HepG2 (cell line): ENCODE data around the gene DDX19B. TPM values are rescaled to one million over a fixed set of nuclear protein-coding genes. Genes with fewer than 3 reads are reported as not detected.

ENCODE experiments used
- HES4 ChIP-seq: sonication (generic); formaldehyde crosslinking; IDR thresholded peaks from 2 replicates; pipeline ENCODE4 v1.9.0; 2021; ENCODE audit warnings: mild to moderate bottlenecking, missing genetic modification reagents, borderline replicate concordance
- HMGA1 ChIP-seq: sonication (generic); formaldehyde crosslinking; conservative IDR thresholded peaks from 2 replicates; pipeline ENCODE4 v1.4.0; 2020; ENCODE audit warnings: missing genetic modification reagents
- HNRNPH1 ChIP-seq: fragments of 200-400 bp; formaldehyde crosslinking; optimal IDR thresholded peaks from 2 replicates; pipeline ENCODE3; 2017; ENCODE audit warnings: mild to moderate bottlenecking, low read depth, low read length
- HNRNPUL1 ChIP-seq: fragments of 200-400 bp; formaldehyde crosslinking; IDR thresholded peaks from 2 replicates; pipeline ENCODE4 v1.6.1; 2017; ENCODE audit warnings: low read depth, mild to moderate bottlenecking, low read length, moderate library complexity
- IKZF1 ChIP-seq: fragments of 450-650 bp; IDR thresholded peaks from 2 replicates; pipeline ENCODE4 v1.7.1; 2016
- LCORL ChIP-seq, 2 experiments: fragments of 450-650 bp in 1 of 2; sonication (generic) in 1 of 2; formaldehyde crosslinking in 1 of 2; IDR thresholded peaks; 2 replicates each; pipeline versions ENCODE4 v1.5.0 to v1.6.1; 2017 to 2020; ENCODE audit warnings: antibody characterized with exemption in 1 of 2, missing genetic modification reagents in 1 of 2
- MTF1 ChIP-seq: sonication (generic); formaldehyde crosslinking; IDR thresholded peaks from 2 replicates; pipeline ENCODE4 v1.5.0; 2020; ENCODE audit warnings: missing genetic modification reagents
- SMAD3 ChIP-seq: sonication (generic); formaldehyde crosslinking; IDR thresholded peaks from 2 replicates; pipeline ENCODE4 v1.4.0; 2020; ENCODE audit warnings: missing genetic modification reagents
- SNAPC2 ChIP-seq: sonication (generic); formaldehyde crosslinking; IDR thresholded peaks from 2 replicates; pipeline ENCODE4 v1.8.1; 2022; ENCODE audit warnings: mild to moderate bottlenecking, missing genetic modification reagents
- TAF15 ChIP-seq: fragments of 200-400 bp; formaldehyde crosslinking; IDR thresholded peaks from one replicate; pipeline ENCODE4 v1.6.1; 2018; ENCODE audit warnings: mild to moderate bottlenecking, low read depth, low read length; ENCODE audit not compliant: poor library complexity, severe bottlenecking
- THYN1 ChIP-seq: sonication (generic); formaldehyde crosslinking; IDR thresholded peaks from 2 replicates; pipeline ENCODE4 v1.8.1; 2023; ENCODE audit warnings: low read depth, mild to moderate bottlenecking, moderate library complexity, missing genetic modification reagents, borderline replicate concordance
- TRIM24 ChIP-seq: sonication (generic); formaldehyde crosslinking; IDR thresholded peaks from 2 replicates; pipeline ENCODE4 v1.8.0; 2022; ENCODE audit warnings: mild to moderate bottlenecking, missing genetic modification reagents
- TSC22D2 ChIP-seq: sonication (generic); formaldehyde crosslinking; IDR thresholded peaks from 2 replicates; pipeline ENCODE4 v1.5.1; 2020; ENCODE audit warnings: missing genetic modification reagents, mild to moderate bottlenecking, borderline replicate concordance
- XBP1 ChIP-seq: sonication (generic); formaldehyde crosslinking; IDR thresholded peaks from 2 replicates; pipeline ENCODE4 v1.5.0; 2020; ENCODE audit warnings: missing genetic modification reagents
- ZNF225 ChIP-seq: sonication (generic); formaldehyde crosslinking; IDR thresholded peaks from 2 replicates; pipeline ENCODE4 v1.4.0; 2020; ENCODE audit warnings: mild to moderate bottlenecking, missing genetic modification reagents
- ZNF350 ChIP-seq: sonication (generic); formaldehyde crosslinking; IDR thresholded peaks from 2 replicates; pipeline ENCODE4 v1.4.0; 2020; ENCODE audit warnings: mild to moderate bottlenecking, low read depth, missing genetic modification reagents, borderline replicate concordance
- ZNF724P ChIP-seq: sonication (generic); formaldehyde crosslinking; IDR thresholded peaks from 2 replicates; pipeline ENCODE4 v1.8.0; 2022; ENCODE audit warnings: missing genetic modification reagents, borderline replicate concordance
- polyA plus RNA-seq, 8 experiments: library from polyadenylated mRNA; depleted of rRNA in 3 of 8; stranded (reverse) in 7 of 8; unstranded in 1 of 8; fragments of >200 nt; fragmentation: Illumina TruSeq in 4 of 8; extraction: Trizol in 4 of 8; gene quantifications; 2 replicates each; pipeline versions ENCODE4 v1.2.1 to v1.2.3, GENCODE V29; 2011 to 2016; ENCODE audit warnings: low read depth in 4 of 8, missing spikeins in 1 of 8, mixed read lengths in 1 of 8; ENCODE audit not compliant: insufficient read depth in 1 of 8
- total RNA-seq, 5 experiments: library from RNA; depleted of rRNA; stranded (reverse); fragments of >200 nt; fragmentation: Illumina TruSeq; extraction: Trizol; gene quantifications; 2 replicates each; pipeline ENCODE4 v1.2.3, GENCODE V29; 2016; ENCODE audit warnings: low read depth in 1 of 5
- TF ChIP-seq, protein P1 (sequence below): sonication (generic); formaldehyde crosslinking; IDR thresholded peaks from 2 replicates; pipeline ENCODE4 v1.4.0; 2020; ENCODE audit warnings: missing genetic modification reagents, borderline replicate concordance
- TF ChIP-seq, protein P2 (sequence below): sonication (generic); formaldehyde crosslinking; IDR thresholded peaks from 2 replicates; pipeline ENCODE4 v1.4.0; 2020; ENCODE audit warnings: missing genetic modification reagents; ENCODE audit errors: not compliant biosample characterization
- TF ChIP-seq, protein P3 (sequence below): sonication (generic); formaldehyde crosslinking; IDR thresholded peaks from 2 replicates; pipeline ENCODE4 v1.5.1; 2020; ENCODE audit warnings: missing genetic modification reagents, mild to moderate bottlenecking, borderline replicate concordance
- TF ChIP-seq, protein P4 (sequence below): IDR thresholded peaks from 2 replicates; pipeline ENCODE4 v1.6.1; 2016; ENCODE audit warnings: low read depth, borderline replicate concordance
- TF ChIP-seq, protein P5 (sequence below): conservative IDR thresholded peaks from 2 replicates; pipeline ENCODE4 v1.6.1; 2018; ENCODE audit warnings: missing genetic modification reagents
- TF ChIP-seq, protein P6 (sequence below): sonication (generic); formaldehyde crosslinking; IDR thresholded peaks from 2 replicates; pipeline ENCODE4 v1.8.0; 2022; ENCODE audit warnings: mild to moderate bottlenecking, missing genetic modification reagents, moderate library complexity

Gene DDX19B
- total and polyA plus RNA-seq, 2 of the 13 experiments (the other 11 are each of a cell fraction or from before 2014, with no cell fraction given): 36.2 to 40.0 TPM

DNA sequence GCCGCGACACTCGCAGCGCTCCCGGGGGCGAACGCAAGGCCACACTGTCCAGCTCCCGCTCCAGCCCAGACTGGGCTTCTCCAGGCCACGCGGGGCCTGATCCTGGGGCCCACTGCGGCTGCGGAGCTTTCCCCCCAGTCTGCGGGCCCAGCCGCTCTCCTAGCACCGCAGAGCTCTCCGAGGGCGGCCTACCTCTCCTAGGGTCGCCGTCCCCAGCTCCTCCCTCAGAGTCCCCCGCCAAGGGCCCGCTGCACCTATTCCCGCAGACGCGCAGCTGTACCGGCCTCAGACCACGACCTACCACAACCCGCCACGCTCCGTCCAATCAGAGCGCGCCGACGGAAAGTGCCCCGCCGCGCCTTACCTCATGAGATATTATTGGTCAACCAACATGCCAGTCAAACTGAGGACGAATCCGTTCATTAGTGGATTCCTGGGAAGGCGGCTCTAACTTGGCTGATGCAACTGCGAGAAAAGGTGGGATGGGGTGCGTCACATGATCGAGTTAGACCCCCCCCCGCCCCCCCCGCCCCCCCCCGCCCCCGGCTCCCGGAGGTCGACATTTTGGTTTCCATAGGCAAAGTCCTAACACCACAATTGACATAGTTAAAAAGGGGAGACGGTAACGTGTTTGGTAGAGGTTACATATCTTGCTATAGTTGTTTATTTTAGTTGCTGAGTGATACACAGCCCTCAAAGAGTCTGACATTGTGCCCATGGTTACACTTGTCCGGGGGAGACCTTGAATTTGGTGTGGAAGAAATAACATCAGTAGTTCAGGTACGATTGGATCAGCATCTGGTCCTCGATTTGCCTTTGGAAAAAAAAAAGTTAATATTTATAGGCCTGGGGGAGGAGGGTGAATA is 9.5 kb upstream of the DDX19B start, which contains the start of gene AARS1 (continued):
- TF ChIP-seq, protein P1, sequence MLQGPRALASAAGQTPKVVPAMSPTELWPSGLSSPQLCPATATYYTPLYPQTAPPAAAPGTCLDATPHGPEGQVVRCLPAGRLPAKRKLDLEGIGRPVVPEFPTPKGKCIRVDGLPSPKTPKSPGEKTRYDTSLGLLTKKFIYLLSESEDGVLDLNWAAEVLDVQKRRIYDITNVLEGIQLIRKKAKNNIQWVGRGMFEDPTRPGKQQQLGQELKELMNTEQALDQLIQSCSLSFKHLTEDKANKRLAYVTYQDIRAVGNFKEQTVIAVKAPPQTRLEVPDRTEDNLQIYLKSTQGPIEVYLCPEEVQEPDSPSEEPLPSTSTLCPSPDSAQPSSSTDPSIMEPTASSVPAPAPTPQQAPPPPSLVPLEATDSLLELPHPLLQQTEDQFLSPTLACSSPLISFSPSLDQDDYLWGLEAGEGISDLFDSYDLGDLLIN (CRISPR knock-in tag): peak; percentile 94; the same call in 1 of the 2 replicates
- no peak for TF ChIP-seq IKZF1
- TF ChIP-seq SMAD3 (CRISPR knock-in tag): 0 out of 2 replicates have a peak, but pooled peaks have one; percentile 48
- TF ChIP-seq ZNF350 (CRISPR knock-in tag): peak; percentile 73
- TF ChIP-seq, protein P2, sequence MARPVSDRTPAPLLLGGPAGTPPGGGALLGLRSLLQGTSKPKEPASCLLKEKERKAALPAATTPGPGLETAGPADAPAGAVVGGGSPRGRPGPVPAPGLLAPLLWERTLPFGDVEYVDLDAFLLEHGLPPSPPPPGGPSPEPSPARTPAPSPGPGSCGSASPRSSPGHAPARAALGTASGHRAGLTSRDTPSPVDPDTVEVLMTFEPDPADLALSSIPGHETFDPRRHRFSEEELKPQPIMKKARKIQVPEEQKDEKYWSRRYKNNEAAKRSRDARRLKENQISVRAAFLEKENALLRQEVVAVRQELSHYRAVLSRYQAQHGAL (CRISPR knock-in tag): no peak
- TF ChIP-seq, protein P3, sequence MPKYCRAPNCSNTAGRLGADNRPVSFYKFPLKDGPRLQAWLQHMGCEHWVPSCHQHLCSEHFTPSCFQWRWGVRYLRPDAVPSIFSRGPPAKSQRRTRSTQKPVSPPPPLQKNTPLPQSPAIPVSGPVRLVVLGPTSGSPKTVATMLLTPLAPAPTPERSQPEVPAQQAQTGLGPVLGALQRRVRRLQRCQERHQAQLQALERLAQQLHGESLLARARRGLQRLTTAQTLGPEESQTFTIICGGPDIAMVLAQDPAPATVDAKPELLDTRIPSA (CRISPR knock-in tag): no peak
- TF ChIP-seq MTF1 (CRISPR knock-in tag): peak; percentile 85; the same call in 1 of the 2 replicates
- TF ChIP-seq HMGA1: no peak
- TF ChIP-seq TRIM24 (CRISPR knock-in tag): no peak
- TF ChIP-seq THYN1 (CRISPR knock-in tag): no peak
- TF ChIP-seq, protein P4, sequence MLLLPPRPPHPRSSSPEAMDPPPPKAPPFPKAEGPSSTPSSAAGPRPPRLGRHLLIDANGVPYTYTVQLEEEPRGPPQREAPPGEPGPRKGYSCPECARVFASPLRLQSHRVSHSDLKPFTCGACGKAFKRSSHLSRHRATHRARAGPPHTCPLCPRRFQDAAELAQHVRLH: peak; percentile 86; the same call in 1 of the 2 replicates
- peak; percentile 81 for TF ChIP-seq TAF15
- TF ChIP-seq HNRNPUL1: no peak
- TF ChIP-seq SNAPC2 (CRISPR knock-in tag): 0 out of 2 replicates have a peak, but pooled peaks have one; percentile 57
- TF ChIP-seq, protein P5, sequence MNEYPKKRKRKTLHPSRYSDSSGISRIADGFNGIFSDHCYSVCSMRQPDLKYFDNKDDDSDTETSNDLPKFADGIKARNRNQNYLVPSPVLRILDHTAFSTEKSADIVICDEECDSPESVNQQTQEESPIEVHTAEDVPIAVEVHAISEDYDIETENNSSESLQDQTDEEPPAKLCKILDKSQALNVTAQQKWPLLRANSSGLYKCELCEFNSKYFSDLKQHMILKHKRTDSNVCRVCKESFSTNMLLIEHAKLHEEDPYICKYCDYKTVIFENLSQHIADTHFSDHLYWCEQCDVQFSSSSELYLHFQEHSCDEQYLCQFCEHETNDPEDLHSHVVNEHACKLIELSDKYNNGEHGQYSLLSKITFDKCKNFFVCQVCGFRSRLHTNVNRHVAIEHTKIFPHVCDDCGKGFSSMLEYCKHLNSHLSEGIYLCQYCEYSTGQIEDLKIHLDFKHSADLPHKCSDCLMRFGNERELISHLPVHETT: peak; percentile 79
- peak; percentile 92; the same call in 1 of the 2 replicates for TF ChIP-seq ZNF724P (CRISPR knock-in tag)
- TF ChIP-seq, protein P6, sequence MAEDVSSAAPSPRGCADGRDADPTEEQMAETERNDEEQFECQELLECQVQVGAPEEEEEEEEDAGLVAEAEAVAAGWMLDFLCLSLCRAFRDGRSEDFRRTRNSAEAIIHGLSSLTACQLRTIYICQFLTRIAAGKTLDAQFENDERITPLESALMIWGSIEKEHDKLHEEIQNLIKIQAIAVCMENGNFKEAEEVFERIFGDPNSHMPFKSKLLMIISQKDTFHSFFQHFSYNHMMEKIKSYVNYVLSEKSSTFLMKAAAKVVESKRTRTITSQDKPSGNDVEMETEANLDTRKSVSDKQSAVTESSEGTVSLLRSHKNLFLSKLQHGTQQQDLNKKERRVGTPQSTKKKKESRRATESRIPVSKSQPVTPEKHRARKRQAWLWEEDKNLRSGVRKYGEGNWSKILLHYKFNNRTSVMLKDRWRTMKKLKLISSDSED (CRISPR knock-in tag): no peak
- peak; percentile 91 for TF ChIP-seq HNRNPH1
- TF ChIP-seq HES4 (CRISPR knock-in tag): peak; percentile 84; the same call in 1 of the 2 replicates
- peak; percentile 89; the same call in 1 of the 2 replicates for TF ChIP-seq XBP1 (CRISPR knock-in tag)
- TF ChIP-seq LCORL (IDR thresholded peaks at IDR 0.05): peak; percentile 22; the same call in 1 of the 2 replicates
- TF ChIP-seq LCORL (CRISPR knock-in tag; IDR thresholded peaks at IDR 0.05): no peak
- no peak; the same call in 1 of the 2 replicates for TF ChIP-seq TSC22D2 (CRISPR knock-in tag)
- peak; percentile 91 for TF ChIP-seq ZNF225 (CRISPR knock-in tag)
